ENCODE data around the gene DOCK7.

Gene DOCK7

GRCh38 chr1:62457955-62458354 is 230.2 kb downstream of the DOCK7 start:
- in situ Hi-C loops (cut with HindIII; ENCODE audit: low sequenced_read_pairs), result no loop called here

GRCh38 chr1:62452951-62453350 is 235.2 kb downstream of the DOCK7 start:
- in situ Hi-C loops (cut with HindIII; ENCODE audit: low sequenced_read_pairs), result no loop called here

GRCh38 chr1:62450301-62450700 is 237.9 kb downstream of the DOCK7 start:
- in situ Hi-C loops (cut with HindIII; ENCODE audit: low sequenced_read_pairs), result no loop called here

GRCh38 chr1:62448221-62448933 is 239.8 kb downstream of the DOCK7 start:
- in situ Hi-C loops (cut with HindIII; ENCODE audit: low sequenced_read_pairs), result no loop called here

GRCh38 chr1:62444701-62445100 is 243.5 kb downstream of the DOCK7 start:
- in situ Hi-C loops (cut with HindIII; ENCODE audit: low sequenced_read_pairs), result no loop called here

GRCh38 chr1:62439652-62440371 is 248.4 kb downstream of the DOCK7 start:
- in situ Hi-C loops (cut with HindIII; ENCODE audit: low sequenced_read_pairs), result no loop called here

- in situ Hi-C loops (cut with HindIII; ENCODE audit: low sequenced_read_pairs), result no loop called here
Observed at GRCh38 chr1:62438163-62438562, 250.0 kb downstream of the DOCK7 start.

GRCh38 chr1:62437273-62437940 is 250.8 kb downstream of the DOCK7 start:
- in situ Hi-C loops (cut with HindIII; ENCODE audit: low sequenced_read_pairs), result no loop called here

GRCh38 chr1:62436466-62437272 is 251.5 kb downstream of the DOCK7 start, which contains the start of gene USP1:
USP1 (plus strand) TSS chr1:62437049; CDS start chr1:62439868, 2,819 bp downstream.
- in situ Hi-C loops (cut with HindIII; ENCODE audit: low sequenced_read_pairs), result no loop called here

- in situ Hi-C loops (cut with HindIII; ENCODE audit: low sequenced_read_pairs), result no loop called here
Observed at GRCh38 chr1:62436039-62436465, 252.1 kb downstream of the DOCK7 start.

GRCh38 chr1:62435231-62436038 is 252.8 kb downstream of the DOCK7 start:
- in situ Hi-C loops (cut with HindIII; ENCODE audit: low sequenced_read_pairs), result no loop called here

- in situ Hi-C loops (cut with HindIII; ENCODE audit: low sequenced_read_pairs), result no loop called here
Observed at GRCh38 chr1:62434618-62435001, 253.6 kb downstream of the DOCK7 start.

- in situ Hi-C loops (cut with HindIII; ENCODE audit: low sequenced_read_pairs), result no loop called here
Observed at GRCh38 chr1:62433861-62434617, 254.1 kb downstream of the DOCK7 start.

- in situ Hi-C loops (cut with HindIII; ENCODE audit: low sequenced_read_pairs), result no loop called here
Observed at GRCh38 chr1:62429581-62429980, 258.6 kb downstream of the DOCK7 start.

GRCh38 chr1:62428351-62428750 is 259.8 kb downstream of the DOCK7 start:
- in situ Hi-C loops (cut with HindIII; ENCODE audit: low sequenced_read_pairs), result no loop called here

- in situ Hi-C loops (cut with HindIII; ENCODE audit: low sequenced_read_pairs), result no loop called here
Observed at GRCh38 chr1:62426794-62427193, 261.4 kb downstream of the DOCK7 start.

- in situ Hi-C loops (cut with HindIII; ENCODE audit: low sequenced_read_pairs), result no loop called here
Observed at GRCh38 chr1:62426237-62426636, 261.9 kb downstream of the DOCK7 start.

- in situ Hi-C loops (cut with HindIII; ENCODE audit: low sequenced_read_pairs), result no loop called here
Observed at GRCh38 chr1:62425041-62425440, 263.1 kb downstream of the DOCK7 start.

- in situ Hi-C loops (cut with HindIII; ENCODE audit: low sequenced_read_pairs), result no loop called here
Observed at GRCh38 chr1:62424411-62424810, 263.8 kb downstream of the DOCK7 start.

Measured in DLD1 (cell line).